ENCODE results near the gene DENND1C. TPM values are rescaled to one million over a fixed set of nuclear protein-coding genes. Genes with fewer than 3 reads are reported as not detected.

The DENND1C gene
- total RNA-seq, 1 experiment from 2014 or later = 3.5 TPM

GRCh38 chr19:6442087-6442688, 39.4 kb downstream of the DENND1C start:
- peaks cover 8% of the 10 kb centered on the region for H3K9me3 Mint-ChIP-seq (ENCODE audit: unreplicated experiment)
- no peak overlapping the region for H3K4me3 Mint-ChIP-seq (ENCODE audit: unreplicated experiment)
- no TSS peak for BruUV-seq (replicated peaks)

GRCh38 chr19:6440905-6441304, 40.7 kb downstream of the DENND1C start:
- H3K27ac Mint-ChIP-seq (ENCODE audit: unreplicated experiment) = no peak overlapping the region
- CTCF ChIA-PET = no interaction called here
- H3K9me3 Mint-ChIP-seq (ENCODE audit: unreplicated experiment) = peaks cover 8% of the 10 kb centered on the region

More at GRCh38 chr19:6442087-6442688, 39.4 kb downstream of the DENND1C start:
- Histone ChIP-seq H3K4me3 (ENCODE audit: low read depth, low read length) (no peak overlapping the region), H3K36me3 (ENCODE audit: control insufficient read depth, insufficient read depth, low read length) (no peaks in the 10 kb centered on the region; the same call in 1 of the 2 replicates), H3K27me3 (replicated peaks; ENCODE audit: control insufficient read depth, insufficient read depth, low read length) (no peaks in the 10 kb centered on the region), H3K4me1 (no peaks in the 10 kb centered on the region), H3K9me3 (no peaks in the 10 kb centered on the region)
- peaks cover 28% of the 10 kb centered on the region for H3K36me3 Mint-ChIP-seq (ENCODE audit: insufficient read depth, unreplicated experiment)
- no peak for TF ChIP-seq CTCF (IDR thresholded peaks at IDR 0.05; ENCODE audit: insufficient read depth in 1 of 2, low read depth in 1 of 2, low read length in 1 of 2, severe bottlenecking in 1 of 2, unreplicated experiment in 1 of 2)
- ChIA-PET POLR2A (no interaction called here), CTCF (no interaction called here)
- no peaks in the 10 kb centered on the region for H3K27me3 Mint-ChIP-seq (ENCODE audit: insufficient read depth, unreplicated experiment)
- DNase-seq = no peak
- intact Hi-C loops (cut with micrococcal nuclease; ENCODE audit: unreplicated experiment) = no loop called here
- no peak overlapping the region for H3K27ac Mint-ChIP-seq (ENCODE audit: unreplicated experiment)
- H3K4me1 Mint-ChIP-seq (ENCODE audit: low read depth, unreplicated experiment) = no peaks in the 10 kb centered on the region

GRCh38 chr19:6439743-6440142, 41.8 kb downstream of the DENND1C start:
- Histone ChIP-seq H3K4me1 (no peaks in the 10 kb centered on the region), H3K27me3 (replicated peaks; ENCODE audit: control insufficient read depth, insufficient read depth, low read length) (no peaks in the 10 kb centered on the region), H3K9me3 (no peaks in the 10 kb centered on the region), H3K4me3 (ENCODE audit: low read depth, low read length) (no peak overlapping the region), H3K36me3 (ENCODE audit: control insufficient read depth, insufficient read depth, low read length) (no peaks in the 10 kb centered on the region; the same call in 1 of the 2 replicates)
- Mint-ChIP-seq H3K9me3 (ENCODE audit: unreplicated experiment) (no peaks in the 10 kb centered on the region), H3K4me3 (ENCODE audit: unreplicated experiment) (no peak overlapping the region), H3K36me3 (ENCODE audit: insufficient read depth, unreplicated experiment) (peaks cover 15% of the 10 kb centered on the region), H3K27me3 (ENCODE audit: insufficient read depth, unreplicated experiment) (no peaks in the 10 kb centered on the region), H3K4me1 (ENCODE audit: low read depth, unreplicated experiment) (no peaks in the 10 kb centered on the region), H3K27ac (ENCODE audit: unreplicated experiment) (no peak overlapping the region)
- ChIA-PET CTCF (no interaction called here), POLR2A (no interaction called here)
- intact Hi-C loops (cut with micrococcal nuclease; ENCODE audit: unreplicated experiment) = no loop called here
- no peak for TF ChIP-seq CTCF (IDR thresholded peaks at IDR 0.05; ENCODE audit: insufficient read depth in 1 of 2, low read depth in 1 of 2, low read length in 1 of 2, severe bottlenecking in 1 of 2, unreplicated experiment in 1 of 2)
- BruUV-seq (replicated peaks) = no TSS peak
- DNase-seq = no peak

More at GRCh38 chr19:6440905-6441304, 40.7 kb downstream of the DENND1C start:
- no peaks in the 10 kb centered on the region for H3K27me3 Mint-ChIP-seq (ENCODE audit: insufficient read depth, unreplicated experiment)
- intact Hi-C loops (cut with micrococcal nuclease; ENCODE audit: unreplicated experiment) = no loop called here
- H3K4me3 Mint-ChIP-seq (ENCODE audit: unreplicated experiment) = no peak overlapping the region
- no peaks in the 10 kb centered on the region for H3K9me3 ChIP-seq
- H3K27me3 ChIP-seq (replicated peaks; ENCODE audit: control insufficient read depth, insufficient read depth, low read length) = no peaks in the 10 kb centered on the region
- peaks cover 21% of the 10 kb centered on the region for H3K36me3 Mint-ChIP-seq (ENCODE audit: insufficient read depth, unreplicated experiment)
- no peaks in the 10 kb centered on the region for H3K4me1 Mint-ChIP-seq (ENCODE audit: low read depth, unreplicated experiment)
- H3K4me1 ChIP-seq = no peaks in the 10 kb centered on the region
- no peaks in the 10 kb centered on the region; the same call in 1 of the 2 replicates for H3K36me3 ChIP-seq (ENCODE audit: control insufficient read depth, insufficient read depth, low read length)
- DNase-seq = no peak
- no peak for TF ChIP-seq CTCF (IDR thresholded peaks at IDR 0.05; ENCODE audit: insufficient read depth in 1 of 2, low read depth in 1 of 2, low read length in 1 of 2, severe bottlenecking in 1 of 2, unreplicated experiment in 1 of 2)
- POLR2A ChIA-PET = no interaction called here
- BruUV-seq (replicated peaks) = no TSS peak
- no peak overlapping the region for H3K4me3 ChIP-seq (ENCODE audit: low read depth, low read length)

All from Caco-2 (cell line).